HCEC 1CT (cell line): ENCODE measurements around the gene TRDN.
A peak's percentile ranks its signal among the peaks of the same experiment; 100 is the strongest.
"Not testable (repeated sequence)": the region's sequence is repeated elsewhere in the genome, so short reads cannot be mapped to it uniquely, and the experiment has no call there.

Experiments
- DNase-seq: peaks from one replicate; pipeline ENCODE4 v3.0.0-alpha.2; 2017

The TRDN gene

GRCh38 chr6:123383718-123384117 lies 253.0 kb downstream of the TRDN start:
- DNase-seq, result no peak

- DNase-seq, result no peak
These were observed 256.5 kb downstream of the TRDN start for GRCh38 chr6:123380257-123380656.

GRCh38 chr6:123372737-123373136 lies 264.0 kb downstream of the TRDN start:
- no peak for DNase-seq

- DNase-seq, result no peak
These were observed 272.8 kb downstream of the TRDN start for GRCh38 chr6:123363912-123364311.

GRCh38 chr6:123360359-123360758 lies 276.4 kb downstream of the TRDN start:
- DNase-seq, result no peak

GRCh38 chr6:123352705-123353104 lies 284.0 kb downstream of the TRDN start:
- no peak for DNase-seq

- no peak for DNase-seq
These were observed 284.5 kb downstream of the TRDN start for GRCh38 chr6:123352279-123352678.

- no peak for DNase-seq
These were observed 292.9 kb downstream of the TRDN start for GRCh38 chr6:123343836-123344235.

- no peak for DNase-seq
These were observed 298.4 kb downstream of the TRDN start for GRCh38 chr6:123338394-123338793.

- DNase-seq, result no peak
These were observed 303.6 kb downstream of the TRDN start for GRCh38 chr6:123333000-123333756.

GRCh38 chr6:123332070-123332469 lies 304.7 kb downstream of the TRDN start:
- no peak for DNase-seq

- DNase-seq, result no peak
These were observed 307.4 kb downstream of the TRDN start for GRCh38 chr6:123329337-123329736.

- DNase-seq, result no peak
These were observed 313.1 kb downstream of the TRDN start for GRCh38 chr6:123323452-123324329.

GRCh38 chr6:123321020-123321419 lies 315.7 kb downstream of the TRDN start:
- DNase-seq, result no peak

- peak; percentile 11 for DNase-seq
These were observed 319.9 kb downstream of the TRDN start for GRCh38 chr6:123316733-123317323.

- DNase-seq, result not testable (repeated sequence)
These were observed 322.3 kb downstream of the TRDN start for GRCh38 chr6:123314459-123314858.

- no peak for DNase-seq
These were observed 327.6 kb downstream of the TRDN start for GRCh38 chr6:123309130-123309529.

GRCh38 chr6:123306334-123306733 lies 330.4 kb downstream of the TRDN start:
- DNase-seq, result no peak

- DNase-seq, result no peak
These were observed 341.1 kb downstream of the TRDN start for GRCh38 chr6:123295672-123296071.

GRCh38 chr6:123295181-123295580 lies 341.6 kb downstream of the TRDN start:
- DNase-seq, result no peak

GRCh38 chr6:123288649-123289048 lies 348.1 kb downstream of the TRDN start:
- no peak for DNase-seq

- DNase-seq, result no peak
These were observed 360.2 kb downstream of the TRDN start for GRCh38 chr6:123276546-123276980.

GRCh38 chr6:123263981-123264380 lies 372.8 kb downstream of the TRDN start:
- no peak for DNase-seq

- DNase-seq, result no peak
These were observed 396.1 kb downstream of the TRDN start for GRCh38 chr6:123240626-123241025.
